Measurements from ENCODE around the gene EMP3. TPM values are rescaled to one million over a fixed set of nuclear protein-coding genes. Genes with fewer than 3 reads are reported as not detected.
"Not testable (repeated sequence)": the region's sequence is repeated elsewhere in the genome, so short reads cannot be mapped to it uniquely, and the experiment has no call there.

The EMP3 gene
- total RNA-seq, 2 experiments from 2014 or later: 21.1 to 33.8 TPM

GRCh38 chr19:48371367-48371766 lies 46.0 kb downstream of the EMP3 start:
- TF ChIP-seq CTCF (conservative IDR thresholded peaks at IDR 0.05; ENCODE audit: low read length) (no peak), EZH2phosphoT487 (IDR thresholded peaks at IDR 0.05; ENCODE audit: borderline replicate concordance, low read depth, low read length) (no peak)
- Histone ChIP-seq H3K4me1 (ENCODE audit: insufficient read depth, low read length, poor library complexity, severe bottlenecking) (no peaks in the 10 kb centered on the region), H3K9me2 (ENCODE audit: insufficient read depth, low read length) (no peaks in the 10 kb centered on the region), H3K4me2 (ENCODE audit: low read length) (no peak overlapping the region), H4K20me1 (ENCODE audit: insufficient read depth, low read length) (no peaks in the 10 kb centered on the region), H3K36me3 (ENCODE audit: insufficient read depth, low read length) (no peaks in the 10 kb centered on the region), H2AFZ (ENCODE audit: low read length) (no peak overlapping the region), H3K9me3 (ENCODE audit: low read length) (no peaks in the 10 kb centered on the region), H3K4me3 (ENCODE audit: low read depth, low read length, poor library complexity, severe bottlenecking) (no peak overlapping the region), H3K27ac (ENCODE audit: low read depth, low read length, poor library complexity, severe bottlenecking) (no peak overlapping the region), H3K79me2 (ENCODE audit: insufficient read depth, low read depth, low read length) (no peaks in the 10 kb centered on the region)
- ChIA-PET CTCF (ENCODE audit: unreplicated experiment) (no interaction called here), POLR2A (no interaction called here)
- intact Hi-C loops (cut with micrococcal nuclease; ENCODE audit: unreplicated experiment): no loop called here
- no TSS peak for BruUV-seq (replicated peaks)
- no peak for DNase-seq (ENCODE audit: low spot score)

GRCh38 chr19:48371771-48372170 lies 46.4 kb downstream of the EMP3 start:
- H3K27ac ChIP-seq (ENCODE audit: low read depth, low read length, poor library complexity, severe bottlenecking); CTCF ChIA-PET (ENCODE audit: unreplicated experiment); H3K4me2 ChIP-seq (ENCODE audit: low read length); H3K79me2 ChIP-seq (ENCODE audit: insufficient read depth, low read depth, low read length); DNase-seq (ENCODE audit: low spot score); BruUV-seq (replicated peaks); H3K36me3 ChIP-seq (ENCODE audit: insufficient read depth, low read length); H3K9me3 ChIP-seq (ENCODE audit: low read length); intact Hi-C loops (cut with micrococcal nuclease; ENCODE audit: unreplicated experiment); H3K4me3 ChIP-seq (ENCODE audit: low read depth, low read length, poor library complexity, severe bottlenecking); H3K4me1 ChIP-seq (ENCODE audit: insufficient read depth, low read length, poor library complexity, severe bottlenecking); POLR2A ChIA-PET; H3K9me2 ChIP-seq (ENCODE audit: insufficient read depth, low read length); H2AFZ ChIP-seq (ENCODE audit: low read length); H4K20me1 ChIP-seq (ENCODE audit: insufficient read depth, low read length): not testable (repeated sequence)

GRCh38 chr19:48372904-48373303 lies 47.6 kb downstream of the EMP3 start:
- Histone ChIP-seq H4K20me1 (ENCODE audit: insufficient read depth, low read length) (no peaks in the 10 kb centered on the region), H3K4me2 (ENCODE audit: low read length) (no peak overlapping the region), H3K79me2 (ENCODE audit: insufficient read depth, low read depth, low read length) (no peaks in the 10 kb centered on the region), H3K36me3 (ENCODE audit: insufficient read depth, low read length) (no peaks in the 10 kb centered on the region), H3K4me3 (ENCODE audit: low read depth, low read length, poor library complexity, severe bottlenecking) (no peak overlapping the region), H2AFZ (ENCODE audit: low read length) (no peak overlapping the region), H3K9me2 (ENCODE audit: insufficient read depth, low read length) (no peaks in the 10 kb centered on the region), H3K27ac (ENCODE audit: low read depth, low read length, poor library complexity, severe bottlenecking) (no peak overlapping the region), H3K4me1 (ENCODE audit: insufficient read depth, low read length, poor library complexity, severe bottlenecking) (no peaks in the 10 kb centered on the region), H3K9me3 (ENCODE audit: low read length) (no peaks in the 10 kb centered on the region)
- ChIA-PET POLR2A (no interaction called here), CTCF (ENCODE audit: unreplicated experiment) (no interaction called here)
- TF ChIP-seq EZH2phosphoT487 (IDR thresholded peaks at IDR 0.05; ENCODE audit: borderline replicate concordance, low read depth, low read length): no peak
- TF ChIP-seq CTCF (conservative IDR thresholded peaks at IDR 0.05; ENCODE audit: low read length): no peak
- intact Hi-C loops (cut with micrococcal nuclease; ENCODE audit: unreplicated experiment): no loop called here
- DNase-seq (ENCODE audit: low spot score): no peak
- no TSS peak for BruUV-seq (replicated peaks)
